H9 (cell line): Measurements from ENCODE around the gene RPL34. TPM values are rescaled to one million over a fixed set of nuclear protein-coding genes. Genes with fewer than 3 reads are reported as not detected.

ENCODE experiments used
- DNase-seq: peaks from one replicate; pipeline ENCODE4 v3.0.0-alpha.2; 2017
- H2AFZ ChIP-seq: one replicate; pipeline ENCODE4 v1.6.1; 2013; ENCODE audit warnings: mild to moderate bottlenecking, low read length, control low read depth, moderate library complexity
- H2AK5ac ChIP-seq: 2 replicates; pipeline ENCODE4 v1.6.1; 2013; ENCODE audit warnings: low read length, control low read depth, mixed read lengths; ENCODE audit not compliant: insufficient read length
- H2BK120ac ChIP-seq: one replicate; pipeline ENCODE4 v1.6.1; 2013; ENCODE audit warnings: low read depth, mild to moderate bottlenecking, low read length, control low read depth, inconsistent platforms; ENCODE audit not compliant: poor library complexity, severe bottlenecking
- H2BK12ac ChIP-seq: 2 replicates; pipeline ENCODE4 v1.6.1; 2013; ENCODE audit warnings: low read length, control low read depth, mixed read lengths, low read depth; ENCODE audit not compliant: insufficient read length
- H2BK15ac ChIP-seq: 2 replicates; pipeline ENCODE4 v1.6.1; 2013; ENCODE audit warnings: low read depth, low read length, control low read depth
- H2BK20ac ChIP-seq: one replicate; pipeline ENCODE4 v1.6.1; 2013; ENCODE audit warnings: low read depth, mild to moderate bottlenecking, low read length, control low read depth, inconsistent platforms; ENCODE audit not compliant: poor library complexity, severe bottlenecking
- H2BK5ac ChIP-seq: 2 replicates; pipeline ENCODE4 v1.6.1; 2013; ENCODE audit warnings: low read length, control low read depth, mixed read lengths; ENCODE audit not compliant: insufficient read length
- H3K14ac ChIP-seq: 2 replicates; pipeline ENCODE4 v1.6.1; 2013; ENCODE audit warnings: low read length, control low read depth; ENCODE audit not compliant: insufficient read depth
- H3K18ac ChIP-seq: 2 replicates; pipeline ENCODE4 v1.6.1; 2013; ENCODE audit warnings: low read depth, mild to moderate bottlenecking, mixed read lengths, low read length, control low read depth; ENCODE audit not compliant: insufficient read length
- H3K23ac ChIP-seq: 2 replicates; pipeline ENCODE4 v1.6.1; 2013; ENCODE audit warnings: low read length, control low read depth, mixed read lengths, low read depth; ENCODE audit not compliant: insufficient read length
- H3K23me2 ChIP-seq: 2 replicates; pipeline ENCODE4 v1.6.1; 2013; ENCODE audit warnings: low read depth, mild to moderate bottlenecking, mixed read lengths, low read length, control low read depth; ENCODE audit not compliant: insufficient read length, poor library complexity, severe bottlenecking
- H3K27ac ChIP-seq: 2 replicates; pipeline ENCODE4 v1.5.1; 2013; ENCODE audit warnings: low read length, control low read depth, mixed read lengths, low read depth; ENCODE audit not compliant: insufficient read length
- H3K27me3 ChIP-seq: 2 replicates; pipeline ENCODE4 v1.6.1; 2013; ENCODE audit warnings: low read length, control low read depth, inconsistent platforms; ENCODE audit not compliant: insufficient read depth
- H3K4ac ChIP-seq: 2 replicates; pipeline ENCODE4 v1.6.1; 2013; ENCODE audit warnings: low read depth, mild to moderate bottlenecking, control low read depth, inconsistent platforms, low read length, moderate library complexity
- H3K4me1 ChIP-seq: 2 replicates; pipeline ENCODE4 v1.6.1; 2013; ENCODE audit warnings: low read length, control low read depth, inconsistent platforms; ENCODE audit not compliant: insufficient read depth
- H3K4me2 ChIP-seq: 2 replicates; pipeline ENCODE4 v1.6.1; 2013; ENCODE audit warnings: low read length, control low read depth, mixed read lengths; ENCODE audit not compliant: insufficient read length, insufficient read depth
- H3K56ac ChIP-seq: 2 replicates; pipeline ENCODE4 v1.6.1; 2013; ENCODE audit warnings: low read depth, mild to moderate bottlenecking, mixed read lengths, low read length, control low read depth; ENCODE audit not compliant: insufficient read length
- H3K79me1 ChIP-seq: 2 replicates; pipeline ENCODE4 v1.6.1; 2013; ENCODE audit warnings: low read depth, mild to moderate bottlenecking, moderate library complexity, low read length, control low read depth, inconsistent platforms; ENCODE audit not compliant: insufficient read depth, poor library complexity, severe bottlenecking
- H3K79me2 ChIP-seq: 2 replicates; pipeline ENCODE4 v1.6.1; 2013; ENCODE audit warnings: low read length, control low read depth, inconsistent platforms; ENCODE audit not compliant: insufficient read depth
- H3K9ac ChIP-seq: 2 replicates; pipeline ENCODE4 v1.6.1; 2013; ENCODE audit warnings: low read length, control low read depth, mixed read lengths; ENCODE audit not compliant: insufficient read length; ENCODE audit errors: extremely low read depth
- H3K9me3 ChIP-seq: one replicate; pipeline ENCODE4 v1.6.1; 2013; ENCODE audit warnings: low read depth, low read length, inconsistent platforms; ENCODE audit not compliant: control insufficient read depth
- H3T11ph ChIP-seq: one replicate; pipeline ENCODE4 v1.6.1; 2013; ENCODE audit warnings: mild to moderate bottlenecking, low read length, control low read depth, inconsistent platforms
- H4K20me1 ChIP-seq: one replicate; pipeline ENCODE4 v1.6.1; 2013; ENCODE audit not compliant: control insufficient read depth, insufficient read length, insufficient read depth
- H4K5ac ChIP-seq: 2 replicates; pipeline ENCODE4 v1.6.1; 2013; ENCODE audit warnings: low read depth, mild to moderate bottlenecking, mixed read lengths, low read length, control low read depth; ENCODE audit not compliant: insufficient read length
- H4K8ac ChIP-seq: replicated peaks from 2 replicates; pipeline ENCODE4 v1.6.1; 2013; ENCODE audit warnings: low read length, control low read depth, mixed read lengths, low read depth; ENCODE audit not compliant: insufficient read length
- H4K91ac ChIP-seq: 2 replicates; pipeline ENCODE4 v1.6.1; 2013; ENCODE audit warnings: low read depth, mild to moderate bottlenecking, moderate library complexity, mixed read lengths, low read length, control low read depth; ENCODE audit not compliant: insufficient read length
- H3K27ac Mint-ChIP-seq, 3 experiments: 2 replicates in 2 of 3; 3 replicates in 1 of 3; pipeline ENCODE4 v1.8.0; 2020 to 2021; ENCODE audit warnings: mixed read lengths in 3 of 3, mild to moderate bottlenecking in 1 of 3, moderate library complexity in 1 of 3
- H3K27me3 Mint-ChIP-seq: 2 replicates; pipeline ENCODE4 v1.8.0; 2021; ENCODE audit warnings: low read depth, mild to moderate bottlenecking, moderate library complexity, mixed read lengths
- H3K36me3 Mint-ChIP-seq, 3 experiments: 2 replicates in 2 of 3; 3 replicates in 1 of 3; pipeline ENCODE4 v1.8.0; 2020 to 2021; ENCODE audit warnings: low read depth in 3 of 3, mixed read lengths in 3 of 3; ENCODE audit not compliant: insufficient read depth in 1 of 3
- H3K4me1 Mint-ChIP-seq, 2 experiments: 2 replicates each; pipeline ENCODE4 v1.8.0; 2020; ENCODE audit warnings: mixed read lengths in 2 of 2
- H3K4me3 Mint-ChIP-seq, 2 experiments: 2 replicates in 1 of 2; 3 replicates in 1 of 2; pipeline ENCODE4 v1.8.0; 2020 to 2021; ENCODE audit warnings: mild to moderate bottlenecking in 2 of 2, mixed read lengths in 2 of 2, moderate library complexity in 1 of 2
- H3K9me3 Mint-ChIP-seq, 2 experiments: 2 replicates in 1 of 2; 3 replicates in 1 of 2; pipeline ENCODE4 v1.8.0; 2020; ENCODE audit warnings: mild to moderate bottlenecking in 2 of 2, mixed read lengths in 2 of 2, moderate library complexity in 1 of 2
- CTCF ChIP-seq: fragments of 200-600 bp; sonication (generic); conservative IDR thresholded peaks from 3 replicates; pipeline ENCODE4 v1.8.0; 2021; ENCODE audit warnings: antibody characterized with exemption, mild to moderate bottlenecking
- WGBS: extraction: QIAGEN DNeasy Blood & Tissue Kit; methylation state at CpG from one replicate; pipeline ENCODE4 v1.1.7; 2013; ENCODE audit warnings: missing lambda C conversion rate, low lambda C conversion rate, mixed read lengths; ENCODE audit not compliant: insufficient read length; ENCODE audit errors: extremely low coverage; 5-methylcytosine and 5-hydroxymethylcytosine counted together
- total RNA-seq: library from RNA; stranded (reverse); gene quantifications from 2 replicates; pipeline ENCODE4 v1.2.1, GENCODE V29; 2021

The RPL34 gene
- total RNA-seq, 1 experiment from 2014 or later = 1,375 TPM

GRCh38 chr4:108607079-108607815, 13.1 kb upstream of the RPL34 start:
- no peak overlapping the region for H2AFZ ChIP-seq
- no peaks in the 10 kb centered on the region for H3K9me3 ChIP-seq
- whole genome bisulfite sequencing = no CpG with 5 or more reads among the region's 4 CpGs
- H2BK12ac ChIP-seq = no peak overlapping the region
- no peak for TF ChIP-seq CTCF
- peaks cover 3 to 9% of the 10 kb centered on the region in 2 experiments; a peak in 4 of 5 replicates for H3K9me3 Mint-ChIP-seq
- H3K27me3 Mint-ChIP-seq = no peaks in the 10 kb centered on the region
- no peak overlapping the region for H2BK20ac ChIP-seq
- H3K4ac ChIP-seq = no peak overlapping the region
- H4K91ac ChIP-seq = no peak overlapping the region
- no peaks in the 10 kb centered on the region for H3K23me2 ChIP-seq
- no peak for DNase-seq
- H3K36me3 Mint-ChIP-seq = peaks cover 0 to 4% (median 2%) of the 10 kb centered on the region in 3 experiments; a peak in 3 of 7 replicates
- H2BK5ac ChIP-seq = no peak overlapping the region
- H3K4me1 ChIP-seq = no peaks in the 10 kb centered on the region; the same call in 1 of the 2 replicates
- H3K27ac Mint-ChIP-seq = no peak overlapping the region
- H3K4me1 Mint-ChIP-seq = peaks cover 3 to 6% of the 10 kb centered on the region in 2 experiments; a peak in 3 of 4 replicates
- H4K5ac ChIP-seq = no peak overlapping the region
- no peak overlapping the region for H3K18ac ChIP-seq
- H4K8ac ChIP-seq = no peak overlapping the region
- no peak overlapping the region for H3K27ac ChIP-seq
- H3K56ac ChIP-seq = no peak overlapping the region
- H3K79me2 ChIP-seq = no peaks in the 10 kb centered on the region
- no peak overlapping the region for H3K9ac ChIP-seq
- no peak overlapping the region for H3T11ph ChIP-seq
- H3K14ac ChIP-seq = no peak overlapping the region
- no peak overlapping the region for H3K4me2 ChIP-seq
- no peak overlapping the region for H2BK15ac ChIP-seq
- H3K23ac ChIP-seq = no peak overlapping the region
- H2AK5ac ChIP-seq = no peak overlapping the region
- no peaks in the 10 kb centered on the region for H3K79me1 ChIP-seq
- no peaks in the 10 kb centered on the region for H3K27me3 ChIP-seq
- no peak overlapping the region for H3K4me3 Mint-ChIP-seq
- no peaks in the 10 kb centered on the region for H4K20me1 ChIP-seq
- H2BK120ac ChIP-seq = no peak overlapping the region
